ENCODE results near the gene ADGRF3. TPM values are rescaled to one million over a fixed set of nuclear protein-coding genes. Genes with fewer than 3 reads are reported as not detected.

ADGRF3 gene
- total and polyA plus RNA-seq, 2 experiments from 2014 or later: 0.12 to 0.33 TPM

DNA sequence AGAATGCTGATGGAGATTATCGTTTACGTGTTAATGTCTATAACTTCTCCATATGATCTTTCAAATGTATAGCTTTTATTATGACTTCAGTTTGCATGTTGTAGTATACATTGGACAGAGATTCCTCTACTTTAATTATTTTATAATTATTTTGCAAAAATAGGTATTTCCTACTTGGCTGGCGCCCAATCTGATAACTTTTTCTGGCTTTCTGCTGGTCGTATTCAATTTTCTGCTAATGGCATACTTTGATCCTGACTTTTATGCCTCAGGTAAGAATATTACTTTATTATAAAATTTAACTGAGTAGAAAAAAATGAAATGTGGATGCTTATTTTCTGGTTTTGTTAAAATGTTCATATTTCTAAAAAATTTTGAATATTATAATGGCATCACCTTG, 18.1 kb upstream of the ADGRF3 start:
- DNase-seq (ENCODE audit: low read depth in 1 of 2, low spot score in 1 of 2): no peak
- Histone ChIP-seq H3K9me3 (ENCODE audit: low read depth) (no peaks in the 10 kb centered on the region), H3K27ac (no peak overlapping the region), H3K36me3 (peaks cover 9% of the 10 kb centered on the region), H3K27me3 (no peaks in the 10 kb centered on the region), H3K4me3 (no peak overlapping the region), H3K4me1 (ENCODE audit: low read depth) (peaks cover 7% of the 10 kb centered on the region)
- TF ChIP-seq, protein P1, sequence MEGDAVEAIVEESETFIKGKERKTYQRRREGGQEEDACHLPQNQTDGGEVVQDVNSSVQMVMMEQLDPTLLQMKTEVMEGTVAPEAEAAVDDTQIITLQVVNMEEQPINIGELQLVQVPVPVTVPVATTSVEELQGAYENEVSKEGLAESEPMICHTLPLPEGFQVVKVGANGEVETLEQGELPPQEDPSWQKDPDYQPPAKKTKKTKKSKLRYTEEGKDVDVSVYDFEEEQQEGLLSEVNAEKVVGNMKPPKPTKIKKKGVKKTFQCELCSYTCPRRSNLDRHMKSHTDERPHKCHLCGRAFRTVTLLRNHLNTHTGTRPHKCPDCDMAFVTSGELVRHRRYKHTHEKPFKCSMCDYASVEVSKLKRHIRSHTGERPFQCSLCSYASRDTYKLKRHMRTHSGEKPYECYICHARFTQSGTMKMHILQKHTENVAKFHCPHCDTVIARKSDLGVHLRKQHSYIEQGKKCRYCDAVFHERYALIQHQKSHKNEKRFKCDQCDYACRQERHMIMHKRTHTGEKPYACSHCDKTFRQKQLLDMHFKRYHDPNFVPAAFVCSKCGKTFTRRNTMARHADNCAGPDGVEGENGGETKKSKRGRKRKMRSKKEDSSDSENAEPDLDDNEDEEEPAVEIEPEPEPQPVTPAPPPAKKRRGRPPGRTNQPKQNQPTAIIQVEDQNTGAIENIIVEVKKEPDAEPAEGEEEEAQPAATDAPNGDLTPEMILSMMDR (IDR thresholded peaks at IDR 0.05; ENCODE audit: low read depth, low read length): no peak

DNA sequence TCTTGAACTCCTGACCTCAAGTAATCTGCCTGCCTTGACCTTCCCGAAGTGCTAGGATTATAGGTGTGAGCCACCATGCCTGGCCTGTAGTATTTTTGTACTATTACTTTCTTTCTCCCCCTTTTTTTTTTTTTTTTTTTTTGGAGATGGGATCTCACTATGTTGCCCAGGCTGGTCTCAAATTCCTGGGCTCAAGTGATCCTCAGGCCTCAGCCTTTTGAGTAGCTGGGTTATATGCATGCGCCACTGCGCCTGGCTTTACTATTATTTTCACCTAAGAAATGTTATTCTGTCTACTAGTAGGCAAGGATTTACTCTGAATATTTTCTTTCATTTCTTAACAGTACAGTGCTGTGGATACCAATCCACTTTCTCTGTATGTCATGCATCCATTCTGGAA, 17.4 kb upstream of the ADGRF3 start:
- Histone ChIP-seq H3K27ac (no peak overlapping the region), H3K4me1 (ENCODE audit: low read depth) (peaks cover under 1% of the 10 kb centered on the region), H3K27me3 (no peaks in the 10 kb centered on the region), H3K4me3 (no peak overlapping the region), H3K36me3 (peaks cover 9% of the 10 kb centered on the region), H3K9me3 (ENCODE audit: low read depth) (no peaks in the 10 kb centered on the region)
- TF ChIP-seq, protein P1 (IDR thresholded peaks at IDR 0.05; ENCODE audit: low read depth, low read length): no peak
- no peak for DNase-seq (ENCODE audit: low read depth in 1 of 2, low spot score in 1 of 2)

DNA sequence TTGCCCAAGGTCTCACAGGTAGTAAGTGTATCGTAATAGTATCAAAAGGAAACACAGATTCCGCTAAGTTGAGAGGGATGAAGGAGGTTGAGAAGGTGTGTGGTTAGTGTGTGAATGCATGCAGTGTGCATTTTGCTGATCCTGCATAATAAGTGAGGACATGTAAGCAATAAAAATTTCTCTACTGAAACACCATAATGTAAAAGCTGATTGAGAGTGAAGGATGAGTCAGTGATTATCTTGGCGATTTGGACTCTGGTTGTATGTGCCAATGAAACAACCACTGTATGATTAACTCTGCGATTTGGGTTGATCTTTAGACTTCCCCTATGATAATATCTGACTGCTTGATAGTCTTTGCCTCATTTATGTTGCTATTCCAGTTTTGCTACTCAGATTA, 16.7 kb upstream of the ADGRF3 start:
- H3K4me3 ChIP-seq: no peak overlapping the region
- DNase-seq (ENCODE audit: low read depth in 1 of 2, low spot score in 1 of 2): peak in 1 of 2 donors; percentile 18
- no peaks in the 10 kb centered on the region for H3K9me3 ChIP-seq (ENCODE audit: low read depth)
- H3K36me3 ChIP-seq: peaks cover 9% of the 10 kb centered on the region
- TF ChIP-seq, protein P1 (IDR thresholded peaks at IDR 0.05; ENCODE audit: low read depth, low read length): no peak
- H3K27me3 ChIP-seq: no peaks in the 10 kb centered on the region
- no peak overlapping the region for H3K27ac ChIP-seq
- no peaks in the 10 kb centered on the region for H3K4me1 ChIP-seq (ENCODE audit: low read depth)

DNA sequence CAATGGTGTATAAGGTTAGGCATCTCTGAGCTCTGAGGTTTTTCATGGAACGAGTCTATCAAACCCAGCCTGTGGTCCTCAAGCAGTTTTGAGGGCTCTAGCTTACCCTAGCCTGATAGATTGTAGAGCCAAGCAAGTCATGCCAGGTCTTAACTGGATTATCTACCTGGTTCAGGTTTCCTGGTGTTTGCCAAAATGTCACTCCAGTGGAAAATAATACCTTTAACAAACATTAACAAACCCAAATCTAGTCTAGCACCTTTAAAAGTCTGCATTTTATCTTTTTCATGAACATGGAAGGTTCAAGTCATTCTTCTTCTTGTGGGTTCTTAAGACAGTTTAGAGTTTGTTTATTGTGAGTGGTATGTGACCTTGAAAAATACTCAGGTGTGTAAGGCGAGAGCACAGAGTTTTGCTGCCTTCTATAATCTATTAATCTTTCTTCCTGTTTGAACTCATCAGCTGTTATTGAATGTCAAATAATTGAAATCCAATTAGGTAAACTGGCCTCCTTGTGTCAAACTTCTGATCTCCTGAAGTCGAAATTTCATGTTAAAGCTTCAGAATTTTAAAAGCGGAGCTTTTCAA, 13.4 kb upstream of the ADGRF3 start:
- TF ChIP-seq, protein P1 (IDR thresholded peaks at IDR 0.05; ENCODE audit: low read depth, low read length): no peak
- H3K4me3 ChIP-seq: no peak overlapping the region
- H3K36me3 ChIP-seq: no peaks in the 10 kb centered on the region
- DNase-seq (ENCODE audit: low read depth in 1 of 2, low spot score in 1 of 2): no peak
- H3K27ac ChIP-seq: no peak overlapping the region
- no peaks in the 10 kb centered on the region for H3K27me3 ChIP-seq
- no peaks in the 10 kb centered on the region for H3K4me1 ChIP-seq (ENCODE audit: low read depth)
- H3K9me3 ChIP-seq (ENCODE audit: low read depth): no peaks in the 10 kb centered on the region

DNA sequence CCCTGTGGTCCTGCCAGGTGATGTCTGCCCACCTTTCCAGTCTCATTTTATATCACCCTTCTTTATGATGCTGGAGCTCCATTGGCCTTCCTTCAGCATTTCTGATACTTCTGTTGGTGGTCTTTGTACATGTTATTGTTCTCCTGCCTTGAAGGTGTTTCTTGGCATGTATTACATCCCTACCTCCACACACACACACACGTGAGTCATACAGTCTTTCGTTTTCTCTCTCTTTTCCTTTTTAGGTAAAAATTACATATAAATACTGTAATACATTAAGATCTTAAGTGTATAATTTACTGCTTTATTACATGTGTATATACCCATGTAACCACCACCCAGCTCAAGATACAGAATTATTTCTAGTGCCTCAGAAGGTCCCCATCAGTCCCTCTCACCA, 10.2 kb upstream of the ADGRF3 start:
- Histone ChIP-seq H3K27me3 (no peaks in the 10 kb centered on the region), H3K27ac (no peak overlapping the region), H3K9me3 (ENCODE audit: low read depth) (no peaks in the 10 kb centered on the region), H3K4me3 (no peak overlapping the region), H3K36me3 (no peaks in the 10 kb centered on the region), H3K4me1 (ENCODE audit: low read depth) (no peaks in the 10 kb centered on the region)
- TF ChIP-seq, protein P1 (IDR thresholded peaks at IDR 0.05; ENCODE audit: low read depth, low read length): no peak
- no peak for DNase-seq (ENCODE audit: low read depth in 1 of 2, low spot score in 1 of 2)

All from cardiac muscle cell (in vitro differentiated cells and primary cell).